Spinal cord (tissue), 10 donors: ENCODE results near the gene KIZ. TPM values are rescaled to one million over a fixed set of nuclear protein-coding genes. Genes with fewer than 3 reads are reported as not detected.

Experiments
- DNase-seq, 6 donors: peaks; one replicate each; pipeline versions ENCODE4 v3.0.0 to v3.0.0-alpha.2; 2013 to 2015; ENCODE audit warnings: low spot score in 6 of 6, low read depth in 4 of 6
- H3K27ac ChIP-seq: one replicate; pipeline ENCODE4 v1.5.1; 2013; ENCODE audit warnings: low read depth, low read length, control low read depth
- H3K27me3 ChIP-seq: one replicate; pipeline ENCODE4 v1.6.1; 2013; ENCODE audit warnings: low read length; ENCODE audit not compliant: control insufficient read depth, insufficient read depth
- H3K36me3 ChIP-seq: one replicate; pipeline ENCODE4 v1.6.1; 2013; ENCODE audit warnings: low read length; ENCODE audit not compliant: control insufficient read depth, insufficient read depth
- H3K4me1 ChIP-seq: one replicate; pipeline ENCODE4 v1.6.1; 2013; ENCODE audit warnings: low read length; ENCODE audit not compliant: control insufficient read depth, insufficient read depth
- H3K4me3 ChIP-seq: one replicate; pipeline ENCODE4 v1.5.1; 2013; ENCODE audit warnings: low read depth, low read length, control low read depth
- H3K9me3 ChIP-seq: one replicate; pipeline ENCODE4 v1.6.1; 2013; ENCODE audit warnings: low read length; ENCODE audit not compliant: control insufficient read depth, insufficient read depth
- WGBS: methylation state at CpG from one replicate; pipeline ENCODE4 v1.1.5; 2013; ENCODE audit warnings: missing lambda C conversion rate; ENCODE audit not compliant: insufficient coverage; 5-methylcytosine and 5-hydroxymethylcytosine counted together
- polyA plus RNA-seq, 2 donors: library from polyadenylated mRNA; unstranded; fragments of 120-200 nt; gene quantifications; one replicate each; pipeline ENCODE4 v1.2.1, GENCODE V29; 2013; ENCODE audit not compliant: insufficient read length in 2 of 2
- total RNA-seq, 2 donors: library from RNA; depleted of rRNA in 1 of 2; stranded (reverse); fragments of 120-200 nt in 1 of 2; fragments of >200 nt in 1 of 2; gene quantifications; one replicate each; pipeline versions ENCODE4 v1.2.3 to v1.2.4, GENCODE V29; 2013 to 2014
- donor health status: healthy.

KIZ gene
- total and polyA plus RNA-seq, 4 donors: 27.5 to 38.0 (median 32.1) TPM

GRCh38 chr20:21259346-21259745, 133.5 kb downstream of the KIZ start:
- Histone ChIP-seq H3K4me3 (no peak overlapping the region), H3K27ac (no peak overlapping the region), H3K4me1 (no peaks in the 10 kb centered on the region), H3K27me3 (no peaks in the 10 kb centered on the region), H3K36me3 (no peaks in the 10 kb centered on the region), H3K9me3 (no peaks in the 10 kb centered on the region)
- 67% methylated on average over 4 of the region's 8 CpGs for WGBS
- no peak for DNase-seq

- Histone ChIP-seq H3K9me3 (no peaks in the 10 kb centered on the region), H3K27ac (no peak overlapping the region), H3K4me3 (no peak overlapping the region), H3K36me3 (no peaks in the 10 kb centered on the region), H3K27me3 (no peaks in the 10 kb centered on the region), H3K4me1 (no peaks in the 10 kb centered on the region)
- no peak for DNase-seq
- no CpG with 5 or more reads among the region's 2 CpGs for whole genome bisulfite sequencing
Measured at GRCh38 chr20:21262812-21263211, 136.9 kb downstream of the KIZ start.

- 69% methylated on average over 12 of the region's 15 CpGs for WGBS
- no peaks in the 10 kb centered on the region for H3K9me3 ChIP-seq
- no peaks in the 10 kb centered on the region for H3K27me3 ChIP-seq
- H3K4me3 ChIP-seq: no peak overlapping the region
- no peaks in the 10 kb centered on the region for H3K36me3 ChIP-seq
- DNase-seq: no peak
- no peak overlapping the region for H3K27ac ChIP-seq
- no peaks in the 10 kb centered on the region for H3K4me1 ChIP-seq
Measured at GRCh38 chr20:21265261-21266190, 139.6 kb downstream of the KIZ start.

- Histone ChIP-seq H3K4me3 (no peak overlapping the region), H3K4me1 (no peaks in the 10 kb centered on the region), H3K27me3 (no peaks in the 10 kb centered on the region), H3K9me3 (no peaks in the 10 kb centered on the region), H3K27ac (no peak overlapping the region), H3K36me3 (no peaks in the 10 kb centered on the region)
- no peak for DNase-seq
- 85% methylated on average over 5 of the region's 5 CpGs for WGBS
Measured at GRCh38 chr20:21266191-21266536, 140.3 kb downstream of the KIZ start.

DNA sequence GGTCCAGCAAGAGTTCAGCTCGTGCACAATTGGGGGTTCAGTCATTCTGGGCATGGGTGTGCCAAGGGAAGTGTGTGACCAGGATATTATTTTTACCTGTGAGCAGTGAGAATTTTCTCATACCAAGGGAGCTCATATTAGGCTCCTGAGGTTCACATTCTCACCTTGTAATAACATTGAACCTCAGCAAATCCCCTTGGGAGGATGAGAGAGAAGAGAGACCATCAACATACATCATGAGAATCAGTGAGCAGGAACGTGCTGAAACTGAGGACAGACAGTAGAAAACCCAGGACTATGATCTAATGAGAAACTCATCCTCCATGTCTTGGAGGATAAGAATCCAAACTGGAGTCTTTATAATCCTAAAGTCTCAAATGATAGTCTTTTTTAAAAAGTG, 143.9 kb downstream of the KIZ start:
- H3K27me3 ChIP-seq: no peaks in the 10 kb centered on the region
- no peaks in the 10 kb centered on the region for H3K36me3 ChIP-seq
- no peaks in the 10 kb centered on the region for H3K4me1 ChIP-seq
- H3K4me3 ChIP-seq: no peak overlapping the region
- no peak overlapping the region for H3K27ac ChIP-seq
- no CpG with 5 or more reads among the region's 2 CpGs for WGBS
- no peak for DNase-seq
- H3K9me3 ChIP-seq: no peaks in the 10 kb centered on the region

GRCh38 chr20:21270806-21271205, 144.9 kb downstream of the KIZ start:
- no peak overlapping the region for H3K27ac ChIP-seq
- WGBS: 75% methylated on average over 4 of the region's 8 CpGs

DNA sequence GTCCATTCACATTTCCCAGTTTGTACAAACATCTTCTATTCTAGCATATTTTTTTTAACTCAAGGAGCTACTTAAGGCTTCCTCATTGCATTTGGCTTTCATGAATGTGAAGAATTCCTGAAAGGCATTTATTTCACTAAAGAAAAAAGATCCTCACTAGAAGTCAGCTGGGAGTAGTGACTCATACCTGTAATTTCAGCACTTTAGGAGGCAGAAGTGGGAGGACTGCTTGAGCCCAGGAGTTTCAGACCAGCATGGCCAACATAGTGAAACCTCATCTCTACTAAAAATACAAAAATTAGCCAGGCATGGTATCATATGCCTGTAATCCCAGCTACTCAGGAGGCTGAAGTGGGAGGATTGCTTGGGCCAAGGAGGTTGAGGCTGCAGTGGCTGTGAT, 146.4 kb downstream of the KIZ start:
- Histone ChIP-seq H3K36me3 (no peaks in the 10 kb centered on the region), H3K4me3 (no peak overlapping the region), H3K4me1 (no peaks in the 10 kb centered on the region), H3K27ac (no peak overlapping the region), H3K27me3 (no peaks in the 10 kb centered on the region), H3K9me3 (no peaks in the 10 kb centered on the region)
- DNase-seq: no peak

More at GRCh38 chr20:21270806-21271205, 144.9 kb downstream of the KIZ start:
- no peaks in the 10 kb centered on the region for H3K9me3 ChIP-seq
- H3K4me1 ChIP-seq: no peaks in the 10 kb centered on the region
- no peak for DNase-seq
- no peak overlapping the region for H3K4me3 ChIP-seq
- H3K27me3 ChIP-seq: no peaks in the 10 kb centered on the region
- H3K36me3 ChIP-seq: no peaks in the 10 kb centered on the region

GRCh38 chr20:21272679-21273078, 146.8 kb downstream of the KIZ start:
- Histone ChIP-seq H3K27ac (no peak overlapping the region), H3K4me1 (no peaks in the 10 kb centered on the region), H3K27me3 (no peaks in the 10 kb centered on the region), H3K4me3 (no peak overlapping the region), H3K36me3 (no peaks in the 10 kb centered on the region), H3K9me3 (no peaks in the 10 kb centered on the region)
- no peak for DNase-seq
- WGBS: 43% methylated on average over 1 of the region's 3 CpGs

DNA sequence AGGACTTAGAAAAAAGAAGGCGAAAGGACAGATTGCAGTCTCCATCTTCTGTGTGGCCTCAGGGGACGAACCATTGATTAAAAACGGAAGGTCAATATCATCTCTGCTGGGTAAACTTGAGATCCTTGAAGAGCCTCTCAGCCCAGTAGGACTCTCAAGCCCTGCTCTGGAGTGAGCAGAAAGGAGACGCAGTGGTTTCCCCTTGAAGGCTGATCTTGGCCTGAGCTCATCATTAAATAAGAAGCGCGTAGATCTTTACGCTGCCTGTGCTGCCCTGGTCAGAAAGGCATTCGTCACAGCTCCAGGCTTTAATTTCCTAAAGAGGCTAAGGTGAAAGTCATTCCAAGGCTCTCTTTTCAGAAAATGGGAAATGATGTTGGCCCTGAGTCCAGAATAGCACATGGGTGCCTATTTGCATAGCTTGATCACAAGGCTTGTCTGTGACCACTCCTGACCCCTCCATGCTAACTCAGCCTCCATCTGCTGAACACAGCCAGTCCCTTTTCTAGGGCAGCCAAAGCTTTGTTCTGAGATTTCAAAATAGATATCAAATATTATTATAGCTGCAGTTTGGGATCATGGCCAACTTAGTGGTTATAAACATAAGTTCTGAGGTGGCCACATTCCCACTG, 148.0 kb downstream of the KIZ start:
- H3K9me3 ChIP-seq: no peaks in the 10 kb centered on the region
- peak in 1 of 6 donors; percentile 9 for DNase-seq
- 82% methylated on average over 8 of the region's 8 CpGs for WGBS
- H3K36me3 ChIP-seq: no peaks in the 10 kb centered on the region
- H3K27me3 ChIP-seq: no peaks in the 10 kb centered on the region
- no peaks in the 10 kb centered on the region for H3K4me1 ChIP-seq
- no peak overlapping the region for H3K27ac ChIP-seq
- no peak overlapping the region for H3K4me3 ChIP-seq

DNA sequence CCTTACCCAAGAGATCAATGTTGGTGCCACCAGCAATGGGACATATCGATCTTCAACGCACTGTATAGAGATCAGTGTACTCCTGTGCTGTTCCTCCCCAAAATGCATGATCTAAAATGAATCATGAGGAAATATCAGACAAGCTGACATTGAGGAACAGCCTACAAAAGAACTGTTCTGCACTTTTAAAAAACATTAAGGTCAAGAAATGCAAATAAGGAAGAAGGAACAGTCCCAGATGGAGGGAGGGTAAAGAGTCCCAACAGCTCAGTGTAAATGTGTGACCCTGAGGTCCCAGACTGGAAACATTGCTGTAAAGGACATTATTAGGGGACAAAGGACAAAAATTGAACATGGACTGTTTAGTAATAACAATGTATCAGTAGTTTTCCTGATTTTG, 152.9 kb downstream of the KIZ start:
- H3K4me1 ChIP-seq: no peaks in the 10 kb centered on the region
- 93% methylated on average over 2 of the region's 2 CpGs for WGBS
- no peak for DNase-seq

More for the DNA sequence above, 152.9 kb downstream of the KIZ start:
- no peak overlapping the region for H3K4me3 ChIP-seq
- no peaks in the 10 kb centered on the region for H3K9me3 ChIP-seq
- H3K36me3 ChIP-seq: no peaks in the 10 kb centered on the region
- H3K27me3 ChIP-seq: no peaks in the 10 kb centered on the region
- no peak overlapping the region for H3K27ac ChIP-seq
